ENCODE measurements around the gene PTPRN2.

PTPRN2 gene

GRCh38 chr7:157524731-157525130 is 1062.9 kb downstream of the PTPRN2 start:
- no peak for DNase-seq

- DNase-seq = no peak
These were observed 1063.7 kb downstream of the PTPRN2 start for GRCh38 chr7:157523766-157524421.

- DNase-seq = no peak
These were observed 1064.3 kb downstream of the PTPRN2 start for GRCh38 chr7:157523371-157523765.

- DNase-seq = no peak
These were observed 1064.7 kb downstream of the PTPRN2 start for GRCh38 chr7:157522954-157523353.

- DNase-seq = no peak
These were observed 1065.4 kb downstream of the PTPRN2 start for GRCh38 chr7:157522189-157522588.

GRCh38 chr7:157521752-157522151 is 1065.9 kb downstream of the PTPRN2 start:
- no peak for DNase-seq

- DNase-seq = no peak
These were observed 1066.4 kb downstream of the PTPRN2 start for GRCh38 chr7:157521061-157521731.

GRCh38 chr7:157520249-157520648 is 1067.4 kb downstream of the PTPRN2 start:
- no peak for DNase-seq

- DNase-seq = no peak
These were observed 1067.8 kb downstream of the PTPRN2 start for GRCh38 chr7:157519798-157520244.

GRCh38 chr7:157519246-157519645 is 1068.4 kb downstream of the PTPRN2 start:
- no peak for DNase-seq

- DNase-seq = no peak
These were observed 1069.0 kb downstream of the PTPRN2 start for GRCh38 chr7:157518514-157519175.

GRCh38 chr7:157517782-157518513 is 1069.7 kb downstream of the PTPRN2 start:
- DNase-seq = no peak

- no peak for DNase-seq
These were observed 1070.5 kb downstream of the PTPRN2 start for GRCh38 chr7:157516911-157517781.

GRCh38 chr7:157516311-157516710 is 1071.3 kb downstream of the PTPRN2 start:
- DNase-seq = no peak

GRCh38 chr7:157515342-157516041 is 1072.1 kb downstream of the PTPRN2 start:
- no peak for DNase-seq

GRCh38 chr7:157514746-157515145 is 1072.9 kb downstream of the PTPRN2 start:
- DNase-seq = no peak

GRCh38 chr7:157514306-157514705 is 1073.3 kb downstream of the PTPRN2 start:
- no peak for DNase-seq

- no peak for DNase-seq
These were observed 1073.9 kb downstream of the PTPRN2 start for GRCh38 chr7:157513682-157514081.

GRCh38 chr7:157513162-157513621 is 1074.4 kb downstream of the PTPRN2 start:
- no peak for DNase-seq

GRCh38 chr7:157509226-157509625 is 1078.4 kb downstream of the PTPRN2 start:
- DNase-seq = no peak

GRCh38 chr7:157508477-157508881 is 1079.1 kb downstream of the PTPRN2 start:
- DNase-seq = no peak

Measured in right kidney (tissue), 1 donor.